Lung (tissue), 12 donors: ENCODE data around the gene DOCK1. TPM values are rescaled to one million over a fixed set of nuclear protein-coding genes. Genes with fewer than 3 reads are reported as not detected.
"Not testable (repeated sequence)": the region's sequence is repeated elsewhere in the genome, so short reads cannot be mapped to it uniquely, and the experiment has no call there.

ENCODE experiments used
- ATAC-seq: fragments of 200-7000 bp; cut with Tn5 transposase; one replicate; pipeline ENCODE4 v1.9.1; 2020; ENCODE audit warnings: moderate number of reproducible peaks; ENCODE audit not compliant: insufficient read depth, low FRiP score
- DNase-seq, 3 donors: peaks; one replicate each; pipeline ENCODE4 v3.0.0-alpha.2; 2013 to 2017
- H3K27ac ChIP-seq, 2 donors: one replicate each; pipeline ENCODE4 v1.5.1; 2013; ENCODE audit warnings: mild to moderate bottlenecking in 2 of 2, moderate library complexity in 2 of 2, control low read depth in 1 of 2, inconsistent platforms in 1 of 2, low read depth in 1 of 2, low read length in 1 of 2
- H3K27me3 ChIP-seq, 3 donors: one replicate each; pipeline ENCODE4 v1.5.1; 2013; ENCODE audit warnings: low read length in 2 of 3; ENCODE audit not compliant: control insufficient read depth in 3 of 3, insufficient read depth in 3 of 3
- H3K36me3 ChIP-seq, 4 donors: one replicate each; pipeline ENCODE4 v1.5.1; 2013; ENCODE audit warnings: low read length in 4 of 4, mild to moderate bottlenecking in 1 of 4, moderate library complexity in 1 of 4; ENCODE audit not compliant: control insufficient read depth in 4 of 4, insufficient read depth in 4 of 4
- H3K4me1 ChIP-seq, 5 donors: one replicate each; pipeline ENCODE4 v1.5.1; 2013; ENCODE audit warnings: low read length in 5 of 5, mild to moderate bottlenecking in 2 of 5, moderate library complexity in 1 of 5; ENCODE audit not compliant: control insufficient read depth in 5 of 5, insufficient read depth in 5 of 5
- H3K4me3 ChIP-seq: one replicate; pipeline ENCODE4 v1.5.1; 2013; ENCODE audit warnings: mild to moderate bottlenecking, control low read depth, moderate library complexity
- H3K9ac ChIP-seq, 2 donors: one replicate each; pipeline ENCODE4 v1.5.1; 2013; ENCODE audit warnings: low read length in 2 of 2, control low read depth in 1 of 2; ENCODE audit not compliant: insufficient read depth in 1 of 2
- H3K9me3 ChIP-seq, 4 donors: one replicate each; pipeline ENCODE4 v1.5.1; 2013; ENCODE audit warnings: low read length in 3 of 4, mild to moderate bottlenecking in 1 of 4, moderate library complexity in 1 of 4; ENCODE audit not compliant: control insufficient read depth in 4 of 4, insufficient read depth in 3 of 4
- WGBS, 2 donors: extraction: QIAGEN DNeasy Blood & Tissue Kit; methylation state at CpG; one replicate each; pipeline ENCODE4 v1.1.7; 2013; 5-methylcytosine and 5-hydroxymethylcytosine counted together
- polyA plus RNA-seq, 2 donors: library from polyadenylated mRNA; stranded (reverse); fragments of 200-250 nt; gene quantifications; one replicate each; pipeline ENCODE4 v1.2.1, GENCODE V29; 2013
- total RNA-seq, 2 donors: library from RNA; depleted of rRNA in 1 of 2; stranded (reverse); fragments of >200 nt in 1 of 2; gene quantifications; one replicate each; pipeline ENCODE4 v1.2.1, GENCODE V29; 2014 to 2021
- TF ChIP-seq, protein P1 (sequence below): IDR thresholded peaks from 2 replicates; pipeline ENCODE4 v1.5.1; 2012; ENCODE audit warnings: mild to moderate bottlenecking; ENCODE audit errors: control extremely low read depth, extremely low read depth
- donor health status: control.
- donor health status: control.
- donor health status: Bipolar disorder and iron deficiency.
- donor health status: healthy.
- donor health status: DM: yes; HTN: yes; CAD: no.

DOCK1 gene
- total and polyA plus RNA-seq, 4 donors = 11.2 to 102 (median 30.5) TPM

GRCh38 chr10:126893841-126894240 is 11.4 kb upstream of the DOCK1 start:
- H3K4me1 ChIP-seq = peaks cover 0 to 9% (median 0%) of the 10 kb centered on the region in 5 donors
- H3K27ac ChIP-seq = no peak overlapping the region
- TF ChIP-seq, protein P1, sequence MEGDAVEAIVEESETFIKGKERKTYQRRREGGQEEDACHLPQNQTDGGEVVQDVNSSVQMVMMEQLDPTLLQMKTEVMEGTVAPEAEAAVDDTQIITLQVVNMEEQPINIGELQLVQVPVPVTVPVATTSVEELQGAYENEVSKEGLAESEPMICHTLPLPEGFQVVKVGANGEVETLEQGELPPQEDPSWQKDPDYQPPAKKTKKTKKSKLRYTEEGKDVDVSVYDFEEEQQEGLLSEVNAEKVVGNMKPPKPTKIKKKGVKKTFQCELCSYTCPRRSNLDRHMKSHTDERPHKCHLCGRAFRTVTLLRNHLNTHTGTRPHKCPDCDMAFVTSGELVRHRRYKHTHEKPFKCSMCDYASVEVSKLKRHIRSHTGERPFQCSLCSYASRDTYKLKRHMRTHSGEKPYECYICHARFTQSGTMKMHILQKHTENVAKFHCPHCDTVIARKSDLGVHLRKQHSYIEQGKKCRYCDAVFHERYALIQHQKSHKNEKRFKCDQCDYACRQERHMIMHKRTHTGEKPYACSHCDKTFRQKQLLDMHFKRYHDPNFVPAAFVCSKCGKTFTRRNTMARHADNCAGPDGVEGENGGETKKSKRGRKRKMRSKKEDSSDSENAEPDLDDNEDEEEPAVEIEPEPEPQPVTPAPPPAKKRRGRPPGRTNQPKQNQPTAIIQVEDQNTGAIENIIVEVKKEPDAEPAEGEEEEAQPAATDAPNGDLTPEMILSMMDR = no peak
- no peak overlapping the region for H3K4me3 ChIP-seq
- peaks cover 0 to 5% (median 0%) of the 10 kb centered on the region in 4 donors for H3K36me3 ChIP-seq
- no peak for ATAC-seq
- H3K27me3 ChIP-seq = no peaks in the 10 kb centered on the region
- peaks cover 0 to 9% (median 1%) of the 10 kb centered on the region in 4 donors for H3K9me3 ChIP-seq
- DNase-seq = no peak
- H3K9ac ChIP-seq = no peak overlapping the region
- WGBS, 2 donors = 80% methylated on average over 8 of the region's 8 CpGs

DNA sequence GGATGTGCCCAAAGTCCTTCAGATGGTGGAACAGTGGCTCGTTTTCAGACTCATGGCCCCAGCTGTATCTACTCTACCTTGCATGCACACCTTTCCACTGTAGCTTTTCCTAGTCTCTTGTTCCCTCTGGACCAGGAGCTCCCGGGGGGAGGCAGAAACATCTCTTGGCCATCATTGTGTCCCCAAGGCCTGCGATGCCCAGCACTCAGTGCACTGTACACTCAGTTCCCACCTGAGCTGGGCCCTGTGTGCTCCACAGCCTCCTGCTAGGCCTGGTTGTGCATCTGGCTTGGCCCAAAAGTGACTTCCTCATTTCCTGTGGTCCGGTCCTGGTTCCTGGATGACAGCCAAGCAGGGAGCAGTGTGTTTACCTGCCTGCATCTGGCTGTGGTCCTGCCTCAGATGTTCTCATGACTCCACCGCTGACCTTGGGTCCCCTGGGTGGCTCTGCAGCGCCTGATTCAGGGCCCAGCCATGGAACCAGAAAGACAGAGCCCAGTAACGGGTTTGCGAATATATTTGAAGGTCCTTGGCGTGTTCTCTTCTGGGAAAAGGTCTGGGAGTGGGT is 9.9 kb upstream of the DOCK1 start:
- ATAC-seq (no peak), DNase-seq (no peak)
- H3K27me3 ChIP-seq = no peaks in the 10 kb centered on the region
- TF ChIP-seq, protein P1 = no peak
- peaks cover 0 to 9% (median 0%) of the 10 kb centered on the region in 5 donors for H3K4me1 ChIP-seq
- peaks cover 0 to 12% (median 1%) of the 10 kb centered on the region in 4 donors for H3K9me3 ChIP-seq
- no peak overlapping the region for H3K9ac ChIP-seq
- WGBS, 2 donors = 74 to 78% methylated on average over 9 of the region's 9 CpGs
- no peak overlapping the region for H3K27ac ChIP-seq
- H3K36me3 ChIP-seq = peaks cover 0 to 8% (median 0%) of the 10 kb centered on the region in 4 donors
- H3K4me3 ChIP-seq = no peak overlapping the region

DNA sequence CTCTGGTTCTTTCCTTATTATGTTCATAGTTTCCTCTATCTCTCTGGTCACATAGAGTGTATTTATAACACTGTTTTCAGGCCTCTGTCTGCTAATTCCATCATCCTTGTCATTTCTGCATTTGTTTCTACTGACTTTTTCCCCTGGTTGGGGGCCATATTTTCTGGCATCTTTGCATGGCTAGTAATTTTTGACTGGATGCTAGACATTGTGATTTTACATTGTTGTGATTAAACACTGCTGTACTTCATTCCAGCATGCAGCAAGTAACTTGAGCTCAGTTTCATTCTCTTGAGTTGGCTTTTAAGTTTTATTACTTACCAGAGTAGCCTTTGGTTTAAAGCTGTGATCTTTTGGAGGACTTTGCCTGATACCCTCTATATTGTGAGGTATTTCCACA is 6.8 kb upstream of the DOCK1 start:
- H3K27ac ChIP-seq = no peak overlapping the region
- no peak for ATAC-seq
- TF ChIP-seq, protein P1 = no peak

DNA sequence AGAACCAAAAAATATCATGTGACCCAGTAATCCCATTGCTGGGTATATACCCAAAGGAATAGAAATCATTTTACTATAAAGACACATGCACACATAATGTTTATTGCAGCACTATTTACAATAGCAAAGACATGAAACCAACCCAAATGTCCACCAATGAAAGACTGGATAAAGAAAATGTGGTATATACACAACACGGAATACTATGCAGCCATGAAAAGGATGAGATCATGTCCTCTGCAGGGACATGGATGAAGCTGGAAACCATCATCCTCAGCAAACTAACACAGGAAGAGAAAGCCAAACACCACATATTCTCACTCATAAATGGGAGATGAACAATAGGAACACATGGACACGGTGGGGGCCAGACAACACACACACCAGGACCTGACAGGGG is 5.7 kb upstream of the DOCK1 start:
- ATAC-seq, H3K27ac ChIP-seq, H3K4me3 ChIP-seq, H3K27me3 ChIP-seq, DNase-seq, H3K4me1 ChIP-seq, H3K36me3 ChIP-seq, H3K9ac ChIP-seq: not testable (repeated sequence)
- WGBS, 2 donors = 66 to 69% methylated on average over 2 of the region's 2 CpGs
- peaks cover 0 to 12% (median 0%) of the 10 kb centered on the region in 4 donors for H3K9me3 ChIP-seq

More for the DNA sequence above, 6.8 kb upstream of the DOCK1 start:
- Histone ChIP-seq H3K27me3 (no peaks in the 10 kb centered on the region), H3K9ac (no peak overlapping the region), H3K4me1 (peaks cover 0 to 5% (median 0%) of the 10 kb centered on the region in 5 donors), H3K4me3 (no peak overlapping the region), H3K36me3 (peaks cover 0 to 8% (median 0%) of the 10 kb centered on the region in 4 donors), H3K9me3 (peaks cover 0 to 12% (median 0%) of the 10 kb centered on the region in 4 donors)
- no peak for DNase-seq
